Neural progenitor cell (in vitro differentiated cells): Measurements from ENCODE around the gene HTRA2. TPM values are rescaled to one million over a fixed set of nuclear protein-coding genes. Genes with fewer than 3 reads are reported as not detected.

Experiments
- DNase-seq: peaks from one replicate; pipeline ENCODE4 v3.0.0-alpha.2; 2016; ENCODE audit warnings: low spot score
- H2AFZ ChIP-seq: fragments of 200-600 bp; sonication (generic); replicated peaks from 2 replicates; pipeline ENCODE4 v1.6.1; 2016; ENCODE audit warnings: antibody characterized with exemption
- H3F3A ChIP-seq: fragments of 200-600 bp; sonication (generic); 2 replicates; pipeline ENCODE4 v1.6.1; 2016; ENCODE audit warnings: antibody characterized with exemption, low read depth
- H3K27ac ChIP-seq: fragments of 200-600 bp; sonication (generic); 2 replicates; pipeline ENCODE4 v1.5.1; 2016; ENCODE audit warnings: mild to moderate bottlenecking
- H3K27me3 ChIP-seq: fragments of 200-600 bp; sonication (generic); 2 replicates; pipeline ENCODE4 v1.6.1; 2016; ENCODE audit warnings: mild to moderate bottlenecking, moderate library complexity
- H3K36me3 ChIP-seq: fragments of 200-600 bp; sonication (generic); 2 replicates; pipeline ENCODE4 v1.5.1; 2016
- H3K4me1 ChIP-seq: fragments of 200-600 bp; sonication (generic); 2 replicates; pipeline ENCODE4 v1.6.1; 2016; ENCODE audit warnings: mixed run types
- H3K4me2 ChIP-seq: fragments of 200-600 bp; sonication (generic); 2 replicates; pipeline ENCODE4 v1.6.1; 2016
- H3K4me3 ChIP-seq: fragments of 200-600 bp; sonication (generic); 2 replicates; pipeline ENCODE4 v1.5.1; 2016
- H3K79me2 ChIP-seq: fragments of 200-600 bp; sonication (generic); 2 replicates; pipeline ENCODE4 v1.6.1; 2016; ENCODE audit warnings: low read depth
- H3K9ac ChIP-seq: fragments of 200-600 bp; sonication (generic); 2 replicates; pipeline ENCODE4 v1.6.1; 2016
- H3K9me3 ChIP-seq: fragments of 200-600 bp; sonication (generic); 2 replicates; pipeline ENCODE4 v1.5.1; 2016; ENCODE audit warnings: low read depth
- H4K20me1 ChIP-seq: fragments of 200-600 bp; sonication (generic); 2 replicates; pipeline ENCODE4 v1.6.1; 2016; ENCODE audit warnings: low read depth
- H3K27ac Mint-ChIP-seq: 3 replicates; pipeline ENCODE4 v1.8.0; 2021; ENCODE audit warnings: mixed read lengths
- H3K27me3 Mint-ChIP-seq: 2 replicates; pipeline ENCODE4 v1.8.0; 2022; ENCODE audit warnings: low read depth, mild to moderate bottlenecking, inconsistent platforms, moderate library complexity, mixed read lengths; ENCODE audit not compliant: insufficient read depth
- H3K36me3 Mint-ChIP-seq: 3 replicates; pipeline ENCODE4 v1.8.0; 2021; ENCODE audit warnings: mixed read lengths
- H3K4me1 Mint-ChIP-seq: 3 replicates; pipeline ENCODE4 v1.8.0; 2021; ENCODE audit warnings: mixed read lengths
- H3K4me3 Mint-ChIP-seq: 3 replicates; pipeline ENCODE4 v1.8.0; 2021; ENCODE audit warnings: mild to moderate bottlenecking, moderate library complexity, mixed read lengths
- H3K9me3 Mint-ChIP-seq: 3 replicates; pipeline ENCODE4 v1.8.0; 2020; ENCODE audit warnings: mixed read lengths
- CTCF ChIP-seq: fragments of 200-600 bp; sonication (generic); IDR thresholded peaks from 2 replicates; pipeline ENCODE4 v1.5.1; 2017; ENCODE audit warnings: antibody characterized with exemption, mild to moderate bottlenecking
- EZH2 ChIP-seq: fragments of 200-600 bp; sonication (generic); IDR thresholded peaks from 2 replicates; pipeline ENCODE4 v1.6.1; 2017; ENCODE audit warnings: antibody characterized with exemption, mild to moderate bottlenecking, moderate library complexity
- EZH2phosphoT487 ChIP-seq: fragments of 200-600 bp; sonication (generic); IDR thresholded peaks from 2 replicates; pipeline ENCODE4 v1.6.1; 2017; ENCODE audit warnings: antibody characterized with exemption
- total RNA-seq: library from RNA; depleted of rRNA; stranded (reverse); fragments of >200 nt; gene quantifications from 2 replicates; pipeline ENCODE4 v1.2.3, GENCODE V29; 2015; ENCODE audit warnings: low replicate concordance

HTRA2 gene
- total RNA-seq, 1 donor from 2014 or later = 18.5 TPM

- Histone ChIP-seq H3K79me2 (no peaks in the 10 kb centered on the region), H4K20me1 (peaks cover 6% of the 10 kb centered on the region), H3K4me3 (no peak overlapping the region), H3K27me3 (peaks cover 26% of the 10 kb centered on the region), H3F3A (peaks cover 10% of the 10 kb centered on the region), H3K27ac (no peak overlapping the region), H3K4me1 (peaks cover 4% of the 10 kb centered on the region), H2AFZ (no peak overlapping the region), H3K9me3 (no peaks in the 10 kb centered on the region), H3K36me3 (no peaks in the 10 kb centered on the region), H3K9ac (no peak overlapping the region), H3K4me2 (no peak overlapping the region)
- Mint-ChIP-seq H3K4me1 (peaks cover 10% of the 10 kb centered on the region), H3K9me3 (no peaks in the 10 kb centered on the region), H3K27me3 (peaks cover 11% of the 10 kb centered on the region), H3K36me3 (peaks cover 13% of the 10 kb centered on the region), H3K4me3 (no peak overlapping the region), H3K27ac (no peak overlapping the region)
- DNase-seq = no peak
- no peak for TF ChIP-seq CTCF
These were observed 14.9 kb downstream of the HTRA2 start for GRCh38 chr2:74544634-74545033.

- no peak overlapping the region for H3K4me3 Mint-ChIP-seq
- TF ChIP-seq CTCF (no peak), EZH2 (no peak), EZH2phosphoT487 (no peak)
- H3K4me2 ChIP-seq = no peak overlapping the region
These were observed 16.3 kb downstream of the HTRA2 start for GRCh38 chr2:74546004-74546403.

GRCh38 chr2:74548285-74548899, 18.7 kb downstream of the HTRA2 start:
- H3K9me3 Mint-ChIP-seq = no peaks in the 10 kb centered on the region
- Histone ChIP-seq H3K9ac (no peak overlapping the region), H3K4me3 (peak overlapping the region; percentile 51), H3K27me3 (peaks cover 45% of the 10 kb centered on the region), H3K4me2 (peak overlapping the region; percentile 74), H3K27ac (no peak overlapping the region), H2AFZ (peak overlapping the region; percentile 95), H3K79me2 (peaks cover 15% of the 10 kb centered on the region), H4K20me1 (peaks cover 14% of the 10 kb centered on the region), H3F3A (peaks cover 23% of the 10 kb centered on the region), H3K36me3 (no peaks in the 10 kb centered on the region), H3K4me1 (peaks cover 11% of the 10 kb centered on the region), H3K9me3 (no peaks in the 10 kb centered on the region)
- peak; percentile 41 for DNase-seq
- TF ChIP-seq EZH2 = no peak
- no peak for TF ChIP-seq CTCF
- TF ChIP-seq EZH2phosphoT487 = no peak
- H3K4me3 Mint-ChIP-seq = peak overlapping the region; percentile 86
- peaks cover 23% of the 10 kb centered on the region for H3K4me1 Mint-ChIP-seq
- H3K36me3 Mint-ChIP-seq = peaks cover 26% of the 10 kb centered on the region
- H3K27ac Mint-ChIP-seq = no peak overlapping the region
- peaks cover 19% of the 10 kb centered on the region for H3K27me3 Mint-ChIP-seq

More at GRCh38 chr2:74546004-74546403, 16.3 kb downstream of the HTRA2 start:
- no peak overlapping the region for H3K27ac ChIP-seq
- H3K27me3 ChIP-seq = peaks cover 38% of the 10 kb centered on the region
- no peak overlapping the region for H2AFZ ChIP-seq
- no peaks in the 10 kb centered on the region for H3K9me3 ChIP-seq
- H4K20me1 ChIP-seq = peaks cover 6% of the 10 kb centered on the region
- Mint-ChIP-seq H3K36me3 (peaks cover 19% of the 10 kb centered on the region), H3K27ac (no peak overlapping the region), H3K4me1 (peaks cover 16% of the 10 kb centered on the region), H3K27me3 (peaks cover 21% of the 10 kb centered on the region), H3K9me3 (no peaks in the 10 kb centered on the region)
- no peak overlapping the region for H3K9ac ChIP-seq
- no peak overlapping the region for H3K4me3 ChIP-seq
- no peaks in the 10 kb centered on the region for H3K36me3 ChIP-seq
- DNase-seq = no peak
- peaks cover 13% of the 10 kb centered on the region for H3F3A ChIP-seq
- H3K79me2 ChIP-seq = peaks cover 4% of the 10 kb centered on the region
- H3K4me1 ChIP-seq = peaks cover 4% of the 10 kb centered on the region
